Ecto neural progenitor cell (in vitro differentiated cells): ENCODE data around the gene RELT.

Source experiments
- DNase-seq: peaks from one replicate; pipeline ENCODE4 v3.0.0-alpha.2; 2018; ENCODE audit warnings: low spot score

The RELT gene

DNA sequence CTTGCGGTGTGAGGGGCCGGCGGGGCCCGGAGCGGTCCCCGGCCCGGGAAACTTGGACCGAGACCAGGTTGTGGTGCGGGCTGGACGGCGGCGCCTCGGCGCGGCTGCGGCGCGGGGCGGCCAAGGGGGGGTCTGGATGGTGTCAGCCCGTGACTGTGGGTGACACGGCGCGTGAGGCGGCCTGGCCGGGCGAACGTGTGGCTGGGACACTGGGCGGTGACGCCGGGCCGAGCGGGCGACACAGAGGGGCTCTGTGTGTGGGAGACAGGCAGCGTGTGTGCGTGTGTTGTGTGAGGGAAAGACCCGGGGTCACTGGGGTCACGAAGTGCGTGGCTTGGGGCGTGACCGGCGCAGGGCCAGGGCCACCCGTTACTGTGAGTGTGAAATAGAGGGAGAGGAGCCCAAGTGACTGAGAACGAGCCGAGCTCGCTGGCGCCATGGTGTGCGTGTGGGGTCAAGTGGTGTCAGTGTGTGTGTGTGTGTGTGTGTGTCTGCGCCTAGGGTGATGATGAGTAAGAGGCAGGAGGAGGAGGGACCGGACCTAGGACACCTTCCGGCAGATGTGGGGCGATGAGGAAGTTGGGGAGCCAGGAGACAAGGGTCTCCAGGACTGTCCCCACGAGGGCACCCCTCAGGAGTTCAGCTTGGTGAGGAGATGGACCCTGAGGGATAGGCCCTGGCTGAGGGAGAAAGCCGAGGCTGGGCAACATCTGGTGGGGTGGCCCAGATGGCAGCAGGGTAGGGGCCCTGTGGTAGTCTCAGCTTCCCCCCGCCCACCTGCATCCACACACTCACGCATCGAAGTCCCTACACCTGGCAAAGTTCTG lies 817 bp downstream of the RELT start:
- DNase-seq: peak; percentile 71

DNA sequence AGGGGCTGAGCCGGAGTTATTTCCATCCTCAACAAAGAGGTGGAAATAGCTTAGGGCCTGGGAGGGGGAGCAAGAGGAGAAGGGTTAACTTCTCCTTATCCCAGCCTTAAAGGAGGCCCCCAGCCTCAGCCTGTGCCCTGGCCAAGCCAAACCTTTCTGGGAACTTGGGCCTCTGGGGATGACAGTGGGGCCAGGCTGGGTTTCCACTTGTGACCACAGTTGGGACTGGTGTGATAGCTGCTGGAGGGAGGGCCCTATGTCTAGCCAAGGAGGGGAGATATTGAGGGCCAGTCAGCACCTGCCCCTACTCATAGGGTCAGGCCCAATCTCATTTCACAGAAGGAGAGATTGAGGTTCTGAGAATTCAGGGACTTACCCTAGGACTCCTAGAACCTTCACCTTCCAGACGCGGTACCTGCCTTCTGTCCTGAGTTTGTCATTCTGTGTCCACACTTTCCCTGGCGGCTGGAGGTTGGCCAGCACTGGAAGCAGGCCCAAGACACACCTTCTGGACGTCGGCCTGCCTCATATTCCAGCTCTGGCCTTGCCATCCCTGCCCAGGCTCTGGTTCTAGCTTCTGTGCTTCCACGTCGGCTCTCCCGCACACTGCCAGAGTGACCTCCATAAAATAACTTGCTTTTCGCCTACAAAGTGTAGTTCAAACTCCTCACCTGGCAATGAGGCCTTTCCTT lies 3.1 kb downstream of the RELT start:
- no peak for DNase-seq

DNA sequence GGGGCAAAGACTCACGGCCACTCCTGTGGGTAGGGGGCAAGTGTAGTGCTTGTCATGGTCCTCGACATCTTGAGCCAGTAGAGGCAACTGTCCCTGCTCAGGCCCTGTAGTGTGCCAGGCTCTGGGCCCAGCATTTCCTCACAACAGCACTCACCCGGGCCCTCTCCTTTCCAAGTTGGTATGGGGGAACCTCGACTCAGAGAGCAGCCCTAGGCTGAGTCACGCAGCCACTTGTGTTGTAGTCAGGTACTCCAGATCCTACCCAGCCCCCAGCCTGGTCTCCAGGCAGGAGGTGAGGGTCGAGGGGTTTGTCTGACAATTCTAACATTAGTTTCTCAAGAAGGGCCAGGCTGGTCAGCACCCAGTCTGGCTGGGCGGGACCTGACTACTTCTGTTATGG lies 4.1 kb downstream of the RELT start:
- DNase-seq: no peak

DNA sequence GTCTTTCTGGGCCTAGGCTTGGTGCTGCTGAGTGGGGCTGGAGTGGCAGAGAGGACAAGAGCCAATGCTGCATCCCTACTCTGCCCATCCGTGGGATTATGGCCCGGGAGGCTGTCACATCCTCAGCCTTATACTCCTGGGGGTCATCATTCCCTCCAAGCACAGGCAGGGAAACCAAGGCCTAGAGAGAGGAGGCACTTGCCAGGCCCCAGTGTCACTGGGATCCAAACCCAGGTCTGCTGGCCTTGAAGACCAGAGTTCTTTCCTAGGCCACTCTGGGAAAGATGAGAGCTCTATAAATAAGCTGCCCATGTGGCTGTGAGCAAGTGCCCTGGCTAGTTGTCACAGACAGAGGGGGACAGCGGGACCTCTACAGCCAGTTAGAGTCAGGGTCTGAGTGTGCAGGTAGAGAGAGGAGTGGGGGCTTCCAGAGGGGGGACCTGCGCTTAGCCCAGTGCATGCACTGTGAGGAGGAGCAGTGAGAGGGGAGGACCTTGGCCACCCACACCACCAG lies 4.8 kb downstream of the RELT start:
- no peak for DNase-seq

DNA sequence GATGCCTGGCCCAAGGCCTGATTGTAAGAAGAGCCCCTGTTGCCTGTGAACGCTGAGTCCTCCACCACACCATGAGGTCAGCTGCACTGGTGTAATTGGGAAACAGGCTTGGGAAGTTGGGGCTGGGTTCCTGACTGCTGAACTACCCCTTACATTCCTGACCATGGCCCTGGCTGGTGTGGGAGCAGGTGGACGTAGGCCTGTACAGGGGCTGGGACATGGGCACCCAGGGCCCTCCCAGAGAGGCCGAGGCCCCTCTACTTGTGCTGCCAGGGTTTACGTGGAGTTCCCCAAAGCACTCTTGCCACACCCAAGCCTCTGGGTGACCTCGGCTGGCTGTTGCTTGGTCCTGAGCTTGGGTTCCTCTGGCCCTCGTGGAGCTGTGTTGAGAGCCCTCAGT lies 5.4 kb downstream of the RELT start:
- no peak for DNase-seq

DNA sequence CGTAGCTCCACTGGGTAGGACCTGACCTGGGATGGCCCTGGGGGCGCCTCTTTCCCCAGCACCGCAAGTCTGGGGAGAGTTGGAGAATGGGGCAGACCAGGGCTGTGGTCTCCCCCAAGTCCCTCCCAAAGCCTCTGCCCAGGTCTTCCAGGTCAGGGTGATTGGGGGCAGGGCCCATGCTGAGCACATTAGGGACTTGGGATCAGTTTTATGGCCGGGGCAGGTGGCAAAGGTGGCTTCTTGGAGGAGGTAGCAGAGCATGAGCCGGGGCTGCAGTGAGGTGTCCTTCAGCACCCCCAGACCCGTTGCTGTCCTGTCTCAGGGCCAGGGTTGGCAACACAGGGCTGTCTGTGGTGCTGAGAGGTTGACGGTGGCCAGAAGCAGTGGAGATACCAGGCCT lies 6.0 kb downstream of the RELT start:
- DNase-seq: no peak

DNA sequence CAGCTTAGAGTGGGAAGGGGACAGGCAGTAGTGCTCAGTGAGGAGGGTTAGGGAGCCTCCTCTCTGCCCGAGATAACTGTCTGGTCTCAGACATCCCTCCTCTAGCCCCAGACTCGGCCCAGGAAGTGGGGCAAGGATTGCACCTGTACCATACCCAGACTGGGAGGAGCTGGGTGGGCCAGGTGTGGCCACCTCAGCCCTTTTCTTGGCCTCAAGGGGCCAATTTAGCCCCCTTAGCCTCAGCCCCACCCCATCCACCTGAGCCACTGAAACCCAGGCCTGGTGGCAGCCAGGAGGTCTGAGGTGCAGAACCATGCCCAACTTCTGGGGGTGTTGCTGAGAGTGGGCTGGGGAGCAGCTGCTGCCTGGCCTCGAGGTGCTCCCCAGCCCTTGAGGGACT lies 6.5 kb downstream of the RELT start:
- no peak for DNase-seq

DNA sequence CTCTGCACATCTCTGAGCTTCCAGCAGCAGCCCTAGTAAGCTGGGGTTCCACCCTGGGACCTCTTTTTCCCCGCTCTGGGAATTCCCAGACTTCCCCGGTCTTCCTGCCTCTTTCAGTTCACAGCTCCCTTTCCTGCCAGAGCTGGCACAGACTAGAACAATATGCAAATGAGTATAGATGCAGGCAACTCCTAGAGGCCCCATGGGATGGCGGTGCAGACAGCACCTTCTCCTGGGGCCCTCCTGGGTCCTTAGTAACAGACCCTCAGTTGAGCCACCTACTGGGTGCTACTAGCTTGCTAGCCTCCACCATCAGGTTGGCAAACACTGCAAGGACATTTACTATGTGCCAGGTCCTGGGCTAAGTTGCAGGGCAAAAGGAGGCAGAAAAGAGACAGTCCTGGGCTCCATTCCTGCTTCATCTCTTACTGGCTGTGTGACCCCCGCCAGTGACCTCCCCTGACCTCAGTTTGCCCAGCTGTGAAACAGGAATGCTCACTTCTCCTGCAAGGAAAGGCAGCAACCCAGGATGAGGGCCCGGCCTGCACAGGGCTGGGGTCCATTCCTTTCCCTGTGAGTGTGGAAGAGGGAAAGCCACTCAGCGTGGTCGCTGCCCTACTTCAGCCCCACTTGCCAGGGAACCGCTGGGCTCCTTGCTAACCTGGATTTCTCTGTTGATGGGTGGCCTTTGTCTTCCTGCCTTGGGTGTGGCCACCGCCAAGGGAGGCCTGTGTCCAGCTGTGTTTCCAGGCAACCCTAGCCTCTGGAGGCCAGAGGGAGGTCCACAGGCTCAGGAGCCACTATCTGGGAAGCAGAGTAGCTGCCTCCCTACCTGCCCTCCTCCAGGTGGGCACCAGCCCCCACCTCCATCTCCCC lies 7.3 kb downstream of the RELT start:
- no peak for DNase-seq

DNA sequence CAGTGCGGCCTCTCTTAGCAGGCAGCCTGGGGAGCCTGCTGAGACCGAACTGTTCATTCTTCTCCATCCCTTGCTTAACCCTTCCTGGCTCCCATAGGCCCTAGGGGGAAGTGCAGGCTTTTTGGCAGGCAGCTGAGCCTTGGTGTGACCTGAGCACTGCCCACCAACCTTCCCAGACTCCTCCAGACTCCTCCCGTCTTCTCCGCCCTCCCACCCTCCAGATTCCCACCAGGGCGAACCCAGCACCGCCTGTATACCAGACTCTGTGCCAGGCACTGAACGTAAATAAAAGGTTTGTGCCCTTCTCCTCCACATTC lies 7.9 kb downstream of the RELT start:
- no peak for DNase-seq

DNA sequence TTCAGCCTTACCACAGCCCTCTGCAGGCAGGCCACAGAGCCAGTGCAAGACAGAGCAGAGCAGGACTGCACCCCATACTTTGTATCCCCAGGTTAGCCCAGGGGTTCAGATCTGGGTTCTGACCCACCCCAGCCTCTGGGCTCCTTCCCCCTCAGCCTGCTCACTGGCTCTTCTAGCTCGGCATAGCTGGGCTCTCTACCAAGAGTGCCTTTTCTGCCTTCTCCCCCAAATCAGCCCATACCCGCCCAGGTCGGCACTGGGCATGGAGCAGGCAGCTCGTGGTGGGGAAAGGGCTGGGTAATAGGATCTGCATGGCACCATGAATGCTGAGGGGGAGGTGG lies 8.3 kb downstream of the RELT start:
- DNase-seq: no peak

DNA sequence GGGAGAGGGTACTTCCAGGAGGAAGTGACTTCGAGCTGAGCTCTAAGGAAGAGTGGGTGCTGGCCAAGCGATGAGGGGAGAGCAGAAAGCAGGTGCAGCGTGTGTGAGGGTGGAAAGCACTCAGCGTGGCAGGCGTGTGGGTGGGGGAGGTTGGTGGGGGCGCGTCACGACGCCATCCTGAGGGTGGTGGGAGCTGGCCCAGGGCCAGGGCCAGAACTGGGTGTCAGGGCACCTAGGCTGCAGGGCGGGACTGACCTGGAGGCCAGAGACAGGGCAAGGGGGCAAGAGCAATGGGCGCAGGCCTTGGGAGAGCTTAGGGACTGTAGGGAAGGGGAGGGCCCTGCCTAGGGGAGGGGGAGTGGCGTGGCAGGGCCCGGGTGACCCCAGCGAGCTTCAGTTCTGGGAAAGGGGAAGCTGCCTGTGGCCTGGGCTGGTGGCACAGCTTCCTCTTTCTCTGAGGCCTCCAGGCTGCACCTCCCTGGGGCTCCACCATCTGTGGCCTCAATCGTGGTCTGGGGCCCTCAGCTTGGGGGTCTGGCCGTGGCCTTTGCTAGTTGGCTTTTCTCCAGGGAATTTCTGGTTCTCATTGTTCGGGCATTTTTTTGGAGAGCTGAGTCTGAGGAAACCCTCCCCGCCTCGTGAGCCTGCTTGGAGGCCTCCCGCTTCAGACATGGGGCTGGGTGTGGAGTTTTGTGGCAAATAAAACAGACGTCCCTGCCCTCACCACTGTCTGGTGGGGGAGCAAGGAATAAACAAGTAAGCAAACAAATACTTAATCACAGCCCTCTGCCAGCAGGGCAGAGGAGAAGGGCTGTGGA lies 8.9 kb downstream of the RELT start:
- no peak for DNase-seq

DNA sequence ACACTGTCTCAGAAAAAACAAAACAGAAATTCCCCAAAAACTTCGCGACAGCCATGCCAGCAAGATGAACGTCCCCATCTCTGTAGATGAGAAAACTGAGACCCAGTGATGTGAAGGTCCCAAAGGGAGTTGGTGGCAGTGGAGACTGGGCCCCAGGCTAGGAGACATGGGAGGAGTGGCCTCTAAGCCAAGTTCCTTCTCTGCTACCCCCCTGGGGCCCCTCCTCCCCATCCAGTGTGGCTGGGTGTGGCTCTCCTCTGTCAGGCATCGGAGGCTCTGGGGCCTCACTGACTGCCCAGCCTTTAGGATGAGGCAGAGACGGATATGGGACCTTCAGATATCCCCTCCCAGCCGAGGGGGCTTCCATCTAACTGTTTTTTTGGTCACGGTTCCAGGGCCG lies 9.8 kb downstream of the RELT start:
- DNase-seq: no peak

DNA sequence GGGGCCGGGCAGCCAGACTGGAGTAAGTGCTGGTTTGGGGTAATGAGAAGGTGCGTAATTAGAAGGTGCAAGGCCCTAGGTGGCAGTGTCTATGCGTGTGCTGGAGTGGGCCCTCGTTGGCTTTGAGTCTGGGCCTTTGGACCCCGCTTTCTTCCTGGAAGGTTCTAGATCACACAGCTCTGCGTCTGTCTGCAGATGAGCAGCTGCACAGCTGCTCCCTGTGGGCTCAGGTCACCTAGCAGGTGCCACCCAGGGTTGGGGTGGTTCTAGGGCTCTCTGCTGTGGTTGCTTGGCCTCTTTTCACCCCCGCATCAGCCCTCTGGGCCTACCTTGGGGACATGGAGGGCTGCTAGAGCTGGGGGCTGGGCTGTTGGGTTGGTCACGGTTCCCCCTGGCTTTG lies 10.3 kb downstream of the RELT start:
- DNase-seq: no peak

DNA sequence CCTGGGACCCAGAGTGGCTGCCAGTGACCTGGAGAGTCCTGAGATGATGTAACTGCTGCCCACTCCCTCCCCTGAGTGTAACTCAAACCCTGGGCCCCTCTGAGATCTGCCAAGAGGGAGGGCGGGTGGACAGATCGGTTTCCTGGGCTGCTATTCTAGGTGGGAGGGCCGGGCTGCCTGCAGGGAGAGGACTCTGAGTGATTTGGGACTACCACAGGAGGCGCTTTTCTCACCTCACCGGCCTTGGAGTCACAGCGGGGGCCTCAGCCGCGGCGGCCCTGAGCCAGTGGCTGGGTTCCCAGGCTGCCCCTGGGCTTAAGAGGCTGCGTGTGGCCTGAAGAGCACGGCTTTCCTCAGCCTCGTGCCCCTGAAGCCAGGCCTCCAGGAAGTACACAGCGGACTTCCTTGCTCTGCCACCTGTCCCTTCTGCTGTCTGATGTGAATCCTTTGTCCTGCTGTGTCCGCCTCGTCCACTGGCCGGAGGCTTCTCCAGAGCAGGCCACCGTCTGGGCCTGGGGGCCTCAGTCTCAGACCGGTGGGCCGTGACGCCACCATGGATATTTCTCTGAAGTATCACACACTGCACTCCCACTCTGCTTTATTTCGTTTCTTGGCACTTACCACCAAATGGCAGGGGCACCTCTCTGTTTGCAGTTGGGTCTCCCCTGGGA lies 11.5 kb downstream of the RELT start:
- peak; percentile 58 for DNase-seq

DNA sequence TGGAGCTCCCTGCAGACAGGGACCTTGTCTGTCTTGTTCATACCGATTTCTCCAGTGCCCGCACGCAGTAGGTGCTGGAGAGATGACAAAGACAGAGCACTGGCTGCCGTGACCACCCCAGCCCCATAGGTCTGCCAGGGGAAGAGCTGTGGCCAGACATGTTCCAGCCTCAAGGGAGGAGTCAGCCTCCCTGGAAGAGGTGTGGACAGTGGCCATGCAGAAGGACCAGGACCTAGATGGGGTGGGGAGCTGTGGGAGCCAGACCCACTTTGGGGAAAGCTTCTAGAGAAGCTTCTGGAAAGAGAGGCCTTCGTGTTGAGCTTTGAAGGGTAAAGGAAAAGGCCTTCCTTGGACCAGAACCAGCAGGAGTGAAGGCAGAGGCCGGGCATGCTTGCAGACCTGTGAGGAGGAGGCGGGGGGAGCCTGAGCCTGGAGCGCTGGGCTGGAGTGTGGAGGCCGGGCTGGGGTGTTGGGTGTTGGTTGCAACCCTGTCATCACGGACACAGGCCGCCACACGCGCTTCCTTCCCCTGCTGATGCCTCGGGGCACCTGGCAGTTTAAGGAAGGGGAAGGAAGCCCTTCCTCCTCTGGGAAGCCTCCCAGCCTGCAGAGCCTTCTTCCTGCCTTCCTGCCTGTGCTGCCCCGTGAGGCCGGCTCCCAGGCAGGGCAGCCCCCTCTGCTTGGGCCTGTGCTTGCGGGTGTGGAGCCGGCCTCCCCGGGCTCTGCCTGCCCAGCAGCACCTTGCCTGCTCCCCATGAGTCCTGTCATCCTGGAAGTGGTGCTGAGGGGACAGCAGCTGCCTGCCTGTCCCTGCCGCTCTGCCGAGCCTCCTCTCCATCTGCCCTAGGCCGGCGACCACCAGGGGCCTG lies 12.3 kb downstream of the RELT start:
- no peak for DNase-seq

DNA sequence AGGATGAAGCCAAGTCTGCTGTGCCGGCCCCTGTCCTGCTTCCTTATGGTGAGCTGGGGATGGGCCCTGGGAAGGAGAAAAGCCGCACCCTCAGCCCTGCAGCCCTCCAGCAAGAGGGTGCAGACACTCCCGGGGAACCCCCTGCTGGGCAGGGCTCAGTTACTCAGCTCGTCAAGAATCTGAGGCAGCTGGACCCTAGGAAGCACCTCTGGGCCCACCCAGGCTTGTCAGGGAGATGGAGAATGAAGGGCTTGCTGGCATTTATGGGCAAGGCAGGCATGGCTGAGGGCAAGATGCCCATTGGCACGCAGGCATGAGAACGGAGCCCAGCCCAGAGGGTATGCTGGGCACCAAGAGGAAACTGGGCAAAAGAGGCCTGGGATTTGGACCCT lies 12.9 kb downstream of the RELT start:
- no peak for DNase-seq

DNA sequence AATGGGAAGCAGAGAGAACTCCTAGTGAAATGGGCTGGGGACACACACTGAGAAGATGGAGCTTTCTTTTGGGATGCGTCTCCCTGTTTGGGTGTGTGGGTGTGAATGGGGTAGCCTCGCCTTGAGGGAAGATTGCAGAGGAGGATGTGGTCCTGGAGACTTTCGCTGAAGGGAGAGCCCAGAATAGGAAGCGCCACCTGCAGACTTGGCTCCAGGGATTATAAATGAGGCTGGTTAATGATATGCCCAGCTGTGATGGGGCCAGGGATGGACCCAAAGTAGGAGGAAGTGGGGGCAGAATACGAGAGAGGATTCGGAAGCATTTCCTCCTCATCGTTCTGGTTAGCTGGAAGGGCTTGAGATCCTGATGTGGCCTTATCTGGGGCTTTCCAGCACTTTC lies 13.7 kb downstream of the RELT start:
- DNase-seq: no peak

DNA sequence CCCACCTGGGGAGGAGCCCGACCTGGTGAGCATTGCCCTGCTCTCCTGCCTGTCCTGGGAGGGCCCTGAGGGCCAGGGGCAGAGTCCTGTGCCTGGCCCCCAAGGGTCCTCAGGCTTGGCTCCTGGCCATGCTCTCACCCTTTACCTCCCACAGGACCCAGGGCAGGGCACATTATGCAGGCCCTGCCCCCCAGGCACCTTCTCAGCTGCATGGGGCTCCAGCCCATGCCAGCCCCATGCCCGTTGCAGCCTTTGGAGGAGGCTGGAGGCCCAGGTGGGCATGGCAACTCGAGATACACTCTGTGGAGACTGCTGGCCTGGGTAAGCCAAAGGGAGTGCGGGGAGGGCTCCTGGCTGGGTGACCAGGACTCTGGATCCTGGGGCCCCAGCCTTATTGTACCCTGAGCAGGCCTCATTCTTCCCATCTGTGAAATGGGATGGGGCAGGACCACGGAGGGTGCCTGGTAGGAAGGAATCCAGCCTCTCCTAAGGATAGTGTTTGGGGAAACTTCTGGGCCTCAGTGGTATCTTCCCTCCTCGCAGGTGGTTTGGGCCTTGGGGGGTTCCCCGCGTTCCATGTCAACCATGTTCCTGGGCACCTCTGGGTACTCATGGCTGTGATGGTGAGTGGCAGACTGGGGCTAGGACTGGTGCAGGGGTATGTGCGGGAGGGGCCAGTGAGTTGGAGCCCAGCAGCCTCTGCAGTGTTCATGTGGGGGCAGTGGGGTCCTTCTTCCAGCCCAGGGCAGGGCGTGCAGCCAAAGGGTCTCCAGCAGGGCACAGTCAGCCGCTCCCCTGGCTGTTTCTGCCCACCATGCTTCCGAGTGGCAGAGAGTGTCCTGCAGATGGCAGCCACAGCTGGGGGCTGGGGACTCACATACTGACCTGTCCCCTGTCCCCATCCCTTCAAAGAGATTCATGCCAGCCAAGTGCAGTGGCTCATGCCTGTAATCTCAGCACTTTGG lies 14.7 kb downstream of the RELT start:
- DNase-seq: no peak

DNA sequence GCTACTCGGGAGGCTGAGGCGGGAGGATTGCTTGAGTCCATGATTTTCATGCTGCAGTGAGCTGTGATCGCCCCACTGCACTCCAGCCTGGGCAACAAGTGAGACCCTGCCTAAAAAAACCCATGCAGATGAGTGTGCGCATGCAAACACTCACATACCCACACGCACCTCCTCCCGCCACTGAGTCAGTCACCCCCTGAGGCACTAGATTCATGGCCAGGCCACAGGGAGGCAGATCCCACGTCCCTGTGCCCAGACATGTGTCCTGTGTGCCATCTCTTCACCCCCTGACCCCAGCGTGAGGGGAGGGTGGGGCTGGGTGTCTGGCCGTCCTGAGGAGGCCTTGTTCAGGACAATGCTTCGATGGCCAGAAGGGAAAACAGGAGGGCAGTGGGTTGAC lies 15.5 kb downstream of the RELT start:
- DNase-seq: no peak
